HL-60/S4 treated with phorbol 12-myristate 13-acetate at 8.2 ng/mL for 4 days and 3 days (cell line): ENCODE measurements around the gene ZNF610.
"Not testable (repeated sequence)": the region's sequence is repeated elsewhere in the genome, so short reads cannot be mapped to it uniquely, and the experiment has no call there.

Experiments
- in situ Hi-C: fragments of 300-500 bp; cut with MboI; formaldehyde crosslinking; loops from 2 replicates; pipeline ENCODE4 v1.15.0; 2022; ENCODE audit warnings: low sequenced_read_pairs

Gene ZNF610

DNA sequence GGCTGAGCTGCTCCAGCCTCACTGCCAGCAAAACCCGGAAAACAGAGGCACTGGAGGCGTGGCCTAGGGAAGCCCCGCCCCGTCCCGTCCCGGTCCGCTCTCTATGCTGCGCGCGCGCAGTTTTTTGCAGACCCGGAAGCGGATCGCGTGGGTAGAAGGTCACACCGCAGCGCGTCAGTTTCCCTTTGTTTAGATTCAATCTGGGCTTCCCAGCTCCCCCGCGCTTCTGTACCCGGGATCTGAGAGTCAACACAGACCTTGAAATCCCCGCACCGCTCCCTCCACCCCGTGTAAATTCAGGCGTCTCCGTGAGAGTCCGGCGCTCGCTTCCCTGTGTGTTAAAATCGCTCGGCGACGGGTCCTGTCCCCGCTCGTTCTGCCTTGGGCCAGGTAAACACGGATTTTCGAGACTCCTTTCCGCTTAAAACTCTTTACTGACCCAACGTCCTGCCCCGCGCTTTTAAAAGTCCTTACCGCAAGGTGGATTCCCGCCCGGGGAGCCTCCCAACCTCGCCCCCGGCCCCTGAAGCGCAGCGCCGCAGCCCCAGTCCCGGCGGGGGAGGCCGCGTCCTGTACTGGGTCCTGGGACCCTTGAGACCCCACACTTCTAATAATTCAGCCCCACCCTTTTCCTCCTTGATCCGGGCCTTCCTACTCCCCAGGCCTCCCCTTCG lies at the start of gene ZNF610:
ZNF610 (plus strand) TSS at position 127 of the 674 bp plus-strand sequence. CDS start 12,930 bp downstream, outside the sequence.
- in situ Hi-C loops, result no loop called here

- in situ Hi-C loops, result no loop called here
Measured at GRCh38 chr19:52286256-52286655, 49.8 kb upstream of the ZNF610 start.

- in situ Hi-C loops, result no loop called here
Measured at GRCh38 chr19:52291781-52292180, 44.3 kb upstream of the ZNF610 start.

DNA sequence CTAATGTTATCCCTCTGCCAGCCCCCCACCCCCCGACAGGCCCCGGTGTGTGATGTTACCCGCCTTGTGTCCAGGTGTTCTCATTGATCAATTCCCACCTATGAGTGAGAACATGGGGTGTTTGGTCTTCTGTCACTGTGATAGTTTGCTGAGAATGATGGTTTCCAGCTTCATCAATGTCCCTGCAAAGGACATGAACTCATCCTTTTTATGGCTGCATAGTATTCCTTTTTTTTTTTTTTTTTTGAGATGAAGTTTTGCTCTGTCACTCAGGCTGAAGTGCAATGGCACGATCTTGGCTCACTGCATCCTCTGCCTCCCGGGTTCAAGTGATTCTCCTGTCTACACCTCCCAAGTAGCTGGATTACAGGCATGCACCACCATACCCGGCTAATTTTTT lies 43.1 kb upstream of the ZNF610 start:
- in situ Hi-C loops, result not testable (repeated sequence)

DNA sequence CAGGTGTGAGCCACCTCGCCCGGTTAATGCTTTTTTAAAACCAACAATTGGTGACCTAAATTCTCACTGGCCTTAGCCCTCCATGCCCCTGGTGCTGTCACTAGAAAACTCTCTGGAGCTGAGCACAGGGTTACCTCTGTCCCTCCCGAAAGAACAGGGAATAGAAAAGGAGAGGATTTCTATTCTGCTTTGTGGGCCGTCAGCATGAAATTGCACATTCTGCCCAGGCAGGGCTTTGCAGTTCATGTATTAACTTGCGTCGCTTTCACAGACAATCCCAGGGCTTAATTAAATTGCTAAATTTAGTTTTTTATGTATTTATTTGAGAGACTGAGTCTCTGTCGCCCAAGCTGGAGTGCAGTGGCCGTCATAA lies 39.7 kb upstream of the ZNF610 start:
- in situ Hi-C loops, result no loop called here

DNA sequence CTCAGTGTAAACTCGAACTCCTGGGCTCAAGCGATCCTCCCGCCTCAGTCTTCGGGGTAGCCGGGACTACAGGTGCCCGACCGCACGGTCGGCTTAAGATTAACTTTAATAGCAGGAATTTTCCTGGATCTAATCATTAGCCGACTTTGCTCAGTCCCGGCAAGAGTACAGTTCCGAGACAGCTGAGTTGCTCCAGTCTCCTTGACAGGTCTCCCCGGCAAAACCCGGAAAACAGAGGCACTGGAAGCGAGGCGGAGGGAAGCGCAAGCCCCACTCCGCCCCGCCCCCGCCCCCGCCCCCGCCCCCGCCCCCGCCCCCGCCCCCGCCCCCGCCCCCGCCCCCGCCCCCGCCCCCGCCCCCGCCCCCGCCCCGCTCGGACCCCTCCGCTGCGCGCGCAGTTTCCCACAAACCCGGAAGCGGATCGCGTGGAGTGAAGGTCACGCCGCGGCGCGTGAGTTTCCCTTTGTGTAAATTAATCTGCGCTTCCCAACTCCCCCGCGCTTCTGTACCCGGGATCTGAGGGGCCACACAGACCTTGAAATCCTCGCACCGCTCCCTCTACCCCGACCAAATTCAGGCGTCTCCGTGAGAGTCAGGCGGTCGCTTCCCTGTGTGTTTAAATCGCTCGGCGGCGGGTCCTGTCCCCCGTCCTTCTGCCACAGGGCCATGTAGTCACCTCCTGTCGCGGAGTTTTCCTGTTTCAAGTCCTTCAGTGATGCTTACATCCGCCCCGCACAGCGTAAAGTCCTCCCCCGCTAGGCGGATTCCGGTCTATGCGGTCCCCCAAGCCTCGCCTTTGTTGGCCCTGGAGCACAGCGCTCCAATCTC lies 39.1 kb upstream of the ZNF610 start, which contains the start of gene ZNF480:
ZNF480 (plus strand) TSS at position 397 of the 828 bp plus-strand sequence. CDS start 3,244 bp downstream, outside the sequence.
- in situ Hi-C loops, result no loop called here

- in situ Hi-C loops, result no loop called here
Measured at GRCh38 chr19:52297601-52298364, 38.3 kb upstream of the ZNF610 start.

DNA sequence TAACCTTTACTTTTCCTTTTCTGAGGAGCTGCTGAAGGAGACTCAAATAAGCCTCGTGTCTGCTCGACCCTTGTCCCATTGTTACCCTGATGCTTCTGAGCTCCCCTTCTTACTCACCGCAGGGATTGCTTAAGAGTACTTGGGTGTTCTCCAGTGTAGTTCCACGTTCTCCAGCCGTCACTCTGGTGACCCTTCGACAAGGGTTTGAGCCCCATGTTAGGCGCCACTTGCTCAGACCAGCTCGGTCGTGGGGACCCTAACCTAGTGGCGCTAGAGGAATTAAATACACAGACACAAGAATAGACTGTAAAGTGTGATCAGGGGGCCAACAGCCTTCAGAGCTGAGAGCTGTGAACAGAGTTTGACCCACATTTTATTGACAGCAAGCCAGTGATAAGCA lies 28.8 kb upstream of the ZNF610 start:
- in situ Hi-C loops, result no loop called here

DNA sequence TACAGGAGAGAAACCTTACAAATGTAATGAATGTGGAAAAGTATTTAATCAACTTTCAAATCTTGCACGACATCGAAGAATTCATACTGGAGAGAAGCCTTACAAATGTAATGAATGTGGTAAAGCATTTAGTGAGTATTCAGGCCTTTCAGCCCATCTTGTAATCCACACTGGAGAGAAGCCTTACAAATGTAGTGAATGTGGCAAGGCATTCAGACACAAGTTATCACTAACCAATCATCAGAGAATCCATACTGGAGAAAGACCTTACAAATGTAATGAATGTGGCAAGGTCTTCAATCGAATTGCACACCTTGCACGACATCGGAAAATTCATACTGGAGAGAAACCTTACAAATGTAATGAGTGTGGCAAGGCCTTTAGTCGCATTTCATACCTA lies 13.6 kb upstream of the ZNF610 start:
- in situ Hi-C loops, result no loop called here

GRCh38 chr19:52331757-52332156 lies 4.3 kb upstream of the ZNF610 start:
- in situ Hi-C loops, result no loop called here

DNA sequence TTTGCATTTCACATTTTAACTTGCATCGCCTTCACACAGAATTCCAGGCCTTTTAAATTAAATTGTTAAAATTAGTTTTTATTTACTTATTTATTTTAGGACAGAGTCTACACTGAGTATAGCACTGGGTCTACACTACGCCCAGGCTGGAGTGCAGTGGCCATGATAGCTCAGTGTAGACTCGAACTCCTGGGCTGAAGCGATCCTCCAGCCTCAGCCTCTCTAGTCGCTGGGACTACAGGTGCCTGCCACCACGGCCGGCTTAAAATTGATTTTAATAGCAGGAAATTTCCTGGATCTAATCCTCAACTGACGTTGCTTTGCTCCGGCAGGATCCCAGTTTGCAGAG lies 301 bp upstream of the ZNF610 start:
- in situ Hi-C loops, result no loop called here

GRCh38 chr19:52336791-52337381 lies 843 bp downstream of the ZNF610 start:
- in situ Hi-C loops, result no loop called here

- in situ Hi-C loops, result not testable (repeated sequence)
Measured at GRCh38 chr19:52339022-52339421, 3.0 kb downstream of the ZNF610 start.

DNA sequence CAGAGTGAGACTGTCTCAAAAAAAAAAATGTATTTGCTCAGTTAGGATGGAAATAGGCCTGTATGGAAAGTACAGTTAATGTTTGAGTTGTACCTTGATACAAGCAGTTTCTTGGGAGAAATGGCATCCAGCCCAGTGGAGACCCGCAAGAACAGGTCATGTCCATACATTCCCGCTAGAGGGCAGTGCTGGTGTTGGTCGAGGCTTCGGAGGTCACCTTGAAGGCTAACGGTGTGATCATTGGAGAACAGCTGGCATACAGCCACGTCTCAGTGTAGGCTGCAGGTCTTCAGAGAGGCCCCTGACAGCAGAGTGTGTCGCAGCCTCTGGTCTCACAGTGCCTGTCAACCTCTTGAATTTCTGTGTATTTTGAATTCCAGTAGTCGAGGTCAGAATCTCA lies 7.5 kb downstream of the ZNF610 start:
- in situ Hi-C loops, result no loop called here

DNA sequence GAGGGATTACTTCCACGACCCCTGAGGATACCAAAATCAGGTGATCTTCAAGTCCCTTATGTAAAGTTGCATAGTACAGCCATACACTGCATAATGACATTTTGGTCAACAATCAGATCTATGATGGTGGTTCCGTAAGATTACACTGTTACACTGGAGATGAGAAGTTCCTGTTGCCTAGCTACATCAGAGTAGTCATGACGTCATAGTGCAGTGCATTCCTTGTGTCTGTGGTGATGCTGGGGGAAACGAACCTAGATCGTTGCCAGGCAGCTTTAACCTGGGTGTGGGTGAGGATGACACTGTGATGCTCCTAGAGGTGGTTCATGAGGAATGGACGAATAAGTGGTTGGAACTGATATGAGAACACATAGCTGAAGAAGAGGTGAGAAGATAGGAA lies 9.1 kb downstream of the ZNF610 start:
- in situ Hi-C loops, result no loop called here

DNA sequence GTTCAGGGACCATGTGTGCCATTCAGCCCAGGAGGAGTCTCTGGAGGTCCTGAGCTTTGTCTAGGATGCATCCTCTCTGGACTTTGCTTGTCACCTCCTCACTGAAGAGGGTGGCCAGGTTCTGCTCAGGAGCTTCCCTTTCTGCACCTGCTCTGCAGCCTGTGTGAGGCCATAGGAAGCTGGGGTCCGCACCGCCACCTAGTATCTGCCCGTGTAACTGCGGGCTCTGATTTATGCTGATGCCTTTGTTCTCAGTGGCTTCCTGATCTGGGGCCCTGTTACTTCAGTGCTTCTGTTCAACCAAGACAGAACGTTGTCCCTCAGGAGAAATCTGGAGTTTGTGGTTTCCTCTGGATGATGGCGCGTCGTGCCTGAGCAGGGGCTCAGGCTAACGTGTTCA lies 15.5 kb downstream of the ZNF610 start:
- in situ Hi-C loops, result no loop called here

DNA sequence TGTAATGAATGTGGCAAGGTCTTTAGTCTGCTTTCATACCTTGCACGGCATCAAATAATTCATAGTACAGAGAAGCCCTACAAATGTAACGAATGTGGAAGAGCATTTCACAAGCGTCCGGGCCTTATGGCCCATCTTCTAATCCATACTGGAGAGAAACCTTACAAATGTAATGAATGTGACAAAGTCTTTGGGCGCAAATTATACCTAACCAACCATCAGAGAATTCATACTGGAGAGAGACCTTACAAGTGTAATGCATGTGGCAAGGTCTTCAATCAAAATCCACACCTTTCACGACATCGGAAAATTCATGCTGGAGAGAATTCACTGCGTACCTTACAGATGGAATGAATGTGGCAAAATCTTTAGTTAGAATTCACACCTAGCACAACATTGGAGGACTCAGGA lies 30.4 kb downstream of the ZNF610 start:
- in situ Hi-C loops, result no loop called here

DNA sequence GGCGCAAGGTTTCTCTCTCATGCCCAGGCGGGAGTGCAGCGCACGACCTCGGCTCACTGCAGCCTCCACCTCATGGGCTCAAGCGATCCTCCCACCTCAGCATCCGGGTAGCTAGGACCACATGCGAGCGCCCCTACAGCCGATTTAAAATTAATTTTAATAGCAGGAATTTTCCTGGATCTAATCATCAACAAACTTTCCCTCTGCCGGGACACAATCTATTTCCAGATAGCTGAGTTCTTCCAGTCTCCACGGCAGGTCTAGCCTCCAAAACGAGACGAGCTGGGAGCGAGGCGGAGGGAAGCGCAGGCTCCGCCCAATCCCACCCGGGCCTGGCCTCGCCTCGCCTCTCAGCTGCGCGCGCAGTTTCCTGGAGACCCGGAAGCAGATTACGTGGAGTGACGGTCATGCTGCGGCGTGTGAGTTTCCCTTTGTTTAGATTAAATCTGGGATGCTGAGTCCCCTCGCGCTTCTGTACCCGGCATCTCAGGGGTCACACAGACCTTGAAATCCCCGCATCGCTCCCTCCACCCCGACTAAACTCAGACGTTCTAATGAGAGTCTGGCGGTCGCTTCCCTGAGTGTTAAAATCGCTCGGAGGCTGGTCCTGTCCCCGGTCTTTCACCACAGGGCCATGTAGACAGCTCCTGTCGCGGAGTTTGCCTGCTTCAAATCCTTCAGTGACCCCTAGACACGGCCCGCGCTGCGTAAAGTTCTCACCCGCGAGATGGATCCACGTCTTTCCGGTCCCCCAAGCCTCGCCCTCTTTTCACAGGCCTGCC lies 33.7 kb downstream of the ZNF610 start, which contains the start of gene ZNF880:
ZNF880 (plus strand) TSS at position 365 of the 782 bp plus-strand sequence; CDS start at position 408, 43 bp downstream.
- in situ Hi-C loops, result no loop called here

- in situ Hi-C loops, result no loop called here
Measured at GRCh38 chr19:52370341-52370710, 34.3 kb downstream of the ZNF610 start.

GRCh38 chr19:52391135-52391534 lies 55.1 kb downstream of the ZNF610 start:
- in situ Hi-C loops, result no loop called here
